HepG2 (cell line): ENCODE results near the gene PLA2G12A. TPM values are rescaled to one million over a fixed set of nuclear protein-coding genes. Genes with fewer than 3 reads are reported as not detected.

Experiments used
- ATAC-seq: fragments of 200-7000 bp; cut with Tn5 transposase; 3 replicates; pipeline ENCODE4 v1.9.1; 2020; ENCODE audit warnings: mild to moderate bottlenecking, moderate library complexity
- BruUV-seq: library from RNA; stranded (reverse); fragments of 400-500 nt; replicated peaks from 2 replicates; lab custom pipeline; 2021; lab: Mats Ljungman, UMichigan
- CTCF ChIA-PET: fragments of 300-600 bp; formaldehyde crosslinking; extraction: SDS; loops from one replicate; lab custom pipeline; 2021; ENCODE audit warnings: low total read pairs, inconsistent platforms, low intra/inter-chr PET ratio; lab: Yijun Ruan, JAX
- POLR2A ChIA-PET: fragments of 350-600 bp; sonication (Branson Sonifier 250); formaldehyde crosslinking; loops from one replicate; lab custom pipeline; 2020; ENCODE audit warnings: antibody characterized with exemption, inconsistent platforms; lab: Yijun Ruan, JAX
- DNase-seq: peaks from one replicate; pipeline ENCODE4 v3.0.0-alpha.2; 2015; ENCODE audit warnings: low spot score
- FAIRE-seq: peaks from 3 replicates; lab custom pipeline; 2011; peaks lifted over from hg19 to GRCh38; lab: Jason Lieb, UNC
- H2AFZ ChIP-seq: one replicate; pipeline ENCODE4 v1.6.1; 2011; ENCODE audit warnings: low read length, inconsistent platforms
- H3K27ac ChIP-seq: fragments of 300-600 bp; 3 replicates; pipeline ENCODE4 v1.8.0; 2011; ENCODE audit warnings: mixed run types, mild to moderate bottlenecking, mixed read lengths, low read length, inconsistent platforms; ENCODE audit not compliant: insufficient read depth; ENCODE audit errors: extremely low read length
- H3K27me3 ChIP-seq, 2 experiments: fragments of 200-600 bp in 1 of 2; 2 replicates in 1 of 2; 3 replicates in 1 of 2; pipeline versions ENCODE4 v1.6.0 to v1.8.0; 2011; ENCODE audit warnings: low read length in 2 of 2, mild to moderate bottlenecking in 2 of 2, moderate library complexity in 2 of 2, inconsistent platforms in 1 of 2; ENCODE audit not compliant: insufficient read depth in 2 of 2, control insufficient read depth in 1 of 2
- H3K36me3 ChIP-seq, 2 experiments: fragments of 200-600 bp in 1 of 2; replicated peaks in 1 of 2; 2 replicates in 1 of 2; 3 replicates in 1 of 2; pipeline versions ENCODE4 v1.5.1 to v1.8.0; 2011; ENCODE audit warnings: low read length in 2 of 2, inconsistent platforms in 1 of 2; ENCODE audit not compliant: insufficient read depth in 2 of 2, control insufficient read depth in 1 of 2
- H3K4me1 ChIP-seq: 2 replicates; pipeline ENCODE4 v1.5.1; 2012; ENCODE audit warnings: low read length, inconsistent platforms; ENCODE audit not compliant: insufficient read depth
- H3K4me2 ChIP-seq: 2 replicates; pipeline ENCODE4 v1.6.0; 2011; ENCODE audit warnings: low read depth, low read length, inconsistent platforms
- H3K4me3 ChIP-seq, 3 experiments: fragments of 200-600 bp in 1 of 3; sonication (generic), shearing (Covaris generic) in 1 of 3; replicated peaks in 1 of 3; 2 replicates each; pipeline ENCODE4 v1.5.1; 2011 to 2016; ENCODE audit warnings: low read length in 3 of 3, inconsistent platforms in 2 of 3, low read depth in 2 of 3, mild to moderate bottlenecking in 2 of 3, control low read depth in 1 of 3, mixed read lengths in 1 of 3; ENCODE audit not compliant: insufficient read depth in 1 of 3
- H3K79me2 ChIP-seq: one replicate; pipeline ENCODE4 v1.6.1; 2011; ENCODE audit warnings: low read length, inconsistent platforms; ENCODE audit not compliant: insufficient read depth
- H3K9ac ChIP-seq: 2 replicates; pipeline ENCODE4 v1.6.0; 2011; ENCODE audit warnings: mild to moderate bottlenecking, low read depth, low read length, inconsistent platforms; ENCODE audit not compliant: insufficient read depth
- H3K9me3 ChIP-seq: 2 replicates; pipeline ENCODE4 v1.5.1; 2012; ENCODE audit warnings: mild to moderate bottlenecking, low read length
- H4K20me1 ChIP-seq: 2 replicates; pipeline ENCODE4 v1.6.0; 2011; ENCODE audit warnings: inconsistent platforms, mild to moderate bottlenecking, low read length, moderate library complexity; ENCODE audit not compliant: insufficient read depth
- ATF7 ChIP-seq, 2 experiments: fragments of 450-650 bp in 1 of 2; sonication (generic) in 1 of 2; formaldehyde crosslinking in 1 of 2; IDR thresholded peaks; 2 replicates each; pipeline versions ENCODE4 v1.4.0 to v1.6.1; 2016 to 2020; ENCODE audit warnings: antibody characterized with exemption in 1 of 2, mild to moderate bottlenecking in 1 of 2, missing genetic modification reagents in 1 of 2
- CBX2 ChIP-seq, 2 experiments: fragments of 200-600 bp in 1 of 2; sonication (generic); formaldehyde crosslinking in 1 of 2; IDR thresholded peaks; 2 replicates each; pipeline versions ENCODE4 v1.7.0 to v1.8.1; 2018 to 2022; ENCODE audit warnings: low read depth in 2 of 2, low read length in 1 of 2, mild to moderate bottlenecking in 1 of 2, missing genetic modification reagents in 1 of 2
- TCF7 ChIP-seq: sonication (generic); IDR thresholded peaks from 2 replicates; pipeline ENCODE4 v1.6.1; 2016; ENCODE audit warnings: antibody characterized with exemption, low read depth
- ZNF225 ChIP-seq: sonication (generic); formaldehyde crosslinking; IDR thresholded peaks from 2 replicates; pipeline ENCODE4 v1.4.0; 2020; ENCODE audit warnings: mild to moderate bottlenecking, missing genetic modification reagents
- ZNF382 ChIP-seq: sonication (generic); formaldehyde crosslinking; IDR thresholded peaks from 2 replicates; pipeline ENCODE4 v1.5.0; 2020; ENCODE audit warnings: missing genetic modification reagents, mild to moderate bottlenecking, borderline replicate concordance
- ZNF562 ChIP-seq: sonication (generic); formaldehyde crosslinking; IDR thresholded peaks from 2 replicates; pipeline ENCODE4 v1.8.0; 2022; ENCODE audit warnings: missing genetic modification reagents, borderline replicate concordance
- ZNF816 ChIP-seq: sonication (generic); formaldehyde crosslinking; IDR thresholded peaks from 2 replicates; pipeline ENCODE4 v1.8.0; 2022; ENCODE audit warnings: missing genetic modification reagents, mild to moderate bottlenecking, borderline replicate concordance
- WGBS: methylation state at CpG from one replicate; pipeline ENCODE4 v1.1.6; 2017; ENCODE audit warnings: low lambda C conversion rate; 5-methylcytosine and 5-hydroxymethylcytosine counted together
- in situ Hi-C: cut with HindIII; loops from 2 replicates; pipeline ENCODE4 v1.10.0; 2017; ENCODE audit warnings: low pct_unique_long_range_greater_than_20kb; ENCODE audit not compliant: extremely low pct_ligation_motif_present
- intact Hi-C: fragments of 100-400 bp; cut with micrococcal nuclease; formaldehyde crosslinking; loops from one replicate; pipeline ENCODE4 v1.10.0; 2022; ENCODE audit not compliant: unreplicated experiment
- polyA plus RNA-seq, 8 experiments: library from polyadenylated mRNA; depleted of rRNA in 3 of 8; stranded (reverse) in 7 of 8; unstranded in 1 of 8; fragments of >200 nt; fragmentation: Illumina TruSeq in 4 of 8; extraction: Trizol in 4 of 8; gene quantifications; 2 replicates each; pipeline versions ENCODE4 v1.2.1 to v1.2.3, GENCODE V29; 2011 to 2016; ENCODE audit warnings: low read depth in 4 of 8, missing spikeins in 1 of 8, mixed read lengths in 1 of 8; ENCODE audit not compliant: insufficient read depth in 1 of 8
- total RNA-seq, 5 experiments: library from RNA; depleted of rRNA; stranded (reverse); fragments of >200 nt; fragmentation: Illumina TruSeq; extraction: Trizol; gene quantifications; 2 replicates each; pipeline ENCODE4 v1.2.3, GENCODE V29; 2016; ENCODE audit warnings: low read depth in 1 of 5
- TF ChIP-seq, protein P1 (sequence below), 2 experiments: sonication (generic) in 1 of 2; formaldehyde crosslinking in 1 of 2; IDR thresholded peaks; 2 replicates each; pipeline versions ENCODE4 v1.4.0 to v1.6.1; 2016 to 2020; ENCODE audit warnings: borderline replicate concordance in 1 of 2, low read depth in 1 of 2, mild to moderate bottlenecking in 1 of 2, missing genetic modification reagents in 1 of 2

The PLA2G12A gene
- total and polyA plus RNA-seq, 2 of the 13 experiments (the other 11 are each of a cell fraction or from before 2014, with no cell fraction given) = 61.2 to 64.0 TPM

DNA sequence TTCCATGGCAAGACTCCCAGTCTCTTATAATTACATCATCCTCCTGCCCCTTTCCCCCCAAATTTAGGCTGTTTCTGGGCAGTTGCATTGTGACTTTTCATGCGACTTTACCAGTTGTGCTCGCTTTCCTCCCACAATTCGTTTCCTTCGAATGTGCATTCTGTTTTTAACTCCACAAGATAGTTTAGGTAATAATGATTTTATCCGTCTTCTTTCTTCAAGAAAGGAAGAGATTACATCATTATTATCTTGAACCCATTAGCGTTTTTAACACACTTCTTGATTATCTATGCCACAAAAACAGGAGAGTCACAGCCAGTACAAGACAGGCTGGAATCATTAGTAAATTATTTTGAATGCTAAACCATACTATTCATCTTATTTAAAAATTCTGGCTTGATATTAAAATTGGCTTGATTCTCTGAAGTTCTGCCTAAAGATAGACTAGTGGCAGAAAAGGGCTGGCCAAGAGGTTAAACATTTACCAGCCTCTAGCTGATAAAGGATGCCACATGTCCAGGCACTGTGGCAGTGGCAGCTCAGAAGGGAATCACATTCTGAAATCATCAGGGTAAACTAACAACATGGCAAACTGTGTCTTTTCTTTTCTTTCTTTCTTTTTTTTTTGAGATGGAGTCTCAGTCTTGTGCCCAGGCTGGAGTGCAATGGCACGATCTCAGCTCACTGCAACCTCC, 19.7 kb upstream of the PLA2G12A start:
- ChIA-PET POLR2A (no interaction called here), CTCF (no interaction called here)
- intact Hi-C loops = loop anchor here (5.0 kb wide), 1 partner anchor 68 kb away; the partner anchor contains the start of gene GAR1
- Histone ChIP-seq H3K4me2 (no peak overlapping the region), H4K20me1 (no peaks in the 10 kb centered on the region), H3K27ac (no peak overlapping the region), H2AFZ (no peak overlapping the region), H3K4me3 (no peak overlapping the region), H3K27me3 (no peaks in the 10 kb centered on the region; a peak in 1 of 5 replicates), H3K4me1 (no peaks in the 10 kb centered on the region), H3K9ac (no peak overlapping the region), H3K36me3 (peaks cover 16 to 33% of the 10 kb centered on the region in 2 experiments), H3K79me2 (no peaks in the 10 kb centered on the region), H3K9me3 (no peaks in the 10 kb centered on the region)
- no TSS peak for BruUV-seq
- DNase-seq (no peak), FAIRE-seq (no peak), ATAC-seq (no peak)
- 98% methylated on average over 6 of the region's 7 CpGs for WGBS
- TF ChIP-seq, protein P1, sequence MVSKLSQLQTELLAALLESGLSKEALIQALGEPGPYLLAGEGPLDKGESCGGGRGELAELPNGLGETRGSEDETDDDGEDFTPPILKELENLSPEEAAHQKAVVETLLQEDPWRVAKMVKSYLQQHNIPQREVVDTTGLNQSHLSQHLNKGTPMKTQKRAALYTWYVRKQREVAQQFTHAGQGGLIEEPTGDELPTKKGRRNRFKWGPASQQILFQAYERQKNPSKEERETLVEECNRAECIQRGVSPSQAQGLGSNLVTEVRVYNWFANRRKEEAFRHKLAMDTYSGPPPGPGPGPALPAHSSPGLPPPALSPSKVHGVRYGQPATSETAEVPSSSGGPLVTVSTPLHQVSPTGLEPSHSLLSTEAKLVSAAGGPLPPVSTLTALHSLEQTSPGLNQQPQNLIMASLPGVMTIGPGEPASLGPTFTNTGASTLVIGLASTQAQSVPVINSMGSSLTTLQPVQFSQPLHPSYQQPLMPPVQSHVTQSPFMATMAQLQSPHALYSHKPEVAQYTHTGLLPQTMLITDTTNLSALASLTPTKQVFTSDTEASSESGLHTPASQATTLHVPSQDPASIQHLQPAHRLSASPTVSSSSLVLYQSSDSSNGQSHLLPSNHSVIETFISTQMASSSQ (IDR thresholded peaks at IDR 0.05; ENCODE audit: low read depth) = peak; percentile 22; the same call in 1 of the 2 replicates
- TF ChIP-seq, protein P1 (CRISPR knock-in tag; IDR thresholded peaks at IDR 0.05; ENCODE audit: borderline replicate concordance) = no peak
- peak; percentile 56 for TF ChIP-seq ATF7 (IDR thresholded peaks at IDR 0.05)
- no peak for TF ChIP-seq ATF7 (CRISPR knock-in tag; IDR thresholded peaks at IDR 0.05)
- TF ChIP-seq TCF7 = no peak
- TF ChIP-seq ZNF382 = no peak
- no peak for TF ChIP-seq ZNF562 (CRISPR knock-in tag)
- no peak for TF ChIP-seq CBX2 (IDR thresholded peaks at IDR 0.05; ENCODE audit: low read depth, low read length)
- no peak for TF ChIP-seq CBX2 (CRISPR knock-in tag; IDR thresholded peaks at IDR 0.05; ENCODE audit: low read depth)
- TF ChIP-seq ZNF816 (CRISPR knock-in tag) = no peak
- TF ChIP-seq ZNF225 (CRISPR knock-in tag) = no peak
- in situ Hi-C loops = no loop called here
